ENCODE measurements around the gene NFE2L3. TPM values are rescaled to one million over a fixed set of nuclear protein-coding genes. Genes with fewer than 3 reads are reported as not detected.

The NFE2L3 gene
- total and polyA plus RNA-seq, 2 donors (not counting 3 experiments of a cell fraction or from before 2014, with no cell fraction given) = 29.6 to 40.2 TPM

DNA sequence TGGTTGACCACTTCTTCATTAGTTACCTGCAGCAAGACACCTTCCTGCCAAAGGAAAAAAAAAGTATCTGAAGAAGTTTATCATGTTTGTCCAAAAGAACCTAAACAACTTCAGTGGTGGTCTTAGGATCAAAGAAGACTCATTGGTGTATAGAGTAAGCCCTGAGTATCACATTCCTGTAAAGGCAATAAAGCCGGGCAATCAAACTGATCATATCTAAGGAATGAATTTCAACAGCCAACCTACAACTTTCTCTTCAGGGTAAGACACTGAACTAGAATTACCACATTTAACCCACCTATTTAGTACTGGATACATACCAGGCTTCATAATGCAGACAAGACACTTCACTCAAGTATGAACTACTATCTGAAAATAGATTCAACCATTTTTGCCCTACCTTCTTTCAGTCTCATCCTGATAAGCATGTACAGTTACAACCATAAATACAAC lies 38.4 kb downstream of the NFE2L3 start:
- Histone ChIP-seq H3K36me3 (ENCODE audit: control insufficient read depth in 2 of 2, extremely low read depth in 1 of 2, insufficient read depth in 2 of 2, low read length in 2 of 2) (peaks cover 35 to 69% of the 10 kb centered on the region in 2 experiments), H3K27ac (ENCODE audit: insufficient read depth, low read depth, low read length) (no peak overlapping the region), H3K4me1 (ENCODE audit: control insufficient read depth, extremely low read depth, insufficient read depth, low read length) (peaks cover 27% of the 10 kb centered on the region), H3K9me3 (replicated peaks; ENCODE audit: control insufficient read depth, insufficient read depth, low read length) (no peaks in the 10 kb centered on the region), H3K4me2 (ENCODE audit: insufficient read depth, low read length) (no peak overlapping the region), H3K79me2 (ENCODE audit: control insufficient read depth, insufficient read depth, low read length) (peaks cover 65% of the 10 kb centered on the region), H3K27me3 (ENCODE audit: control insufficient read depth in 2 of 2, insufficient read depth in 2 of 2, low read length in 2 of 2) (no peaks in the 10 kb centered on the region), H3K4me3 (replicated peaks in 1 of 3; ENCODE audit: insufficient read depth in 1 of 3, low read depth in 1 of 3, low read length in 3 of 3) (no peak overlapping the region), H4K20me1 (replicated peaks; ENCODE audit: control insufficient read depth, extremely low read depth, insufficient read depth, low read length) (peaks cover 37% of the 10 kb centered on the region), H2AFZ (ENCODE audit: low read depth, low read length) (no peak overlapping the region), H3K9ac (replicated peaks; ENCODE audit: extremely low read depth, insufficient read depth, low read length) (no peak overlapping the region), H3K9me1 (replicated peaks; ENCODE audit: control insufficient read depth, extremely low read depth, insufficient read depth, low read length) (no peaks in the 10 kb centered on the region)
- DNase-seq (ENCODE audit: low read depth, low spot score) = no peak
- no TSS peak for BruUV-seq (replicated peaks)
- CTCF ChIA-PET = interaction anchor here (5.7 kb wide), 1 partner anchor 100 kb away, joined by 36 read pairs; no protein-coding TSS in a partner anchor
- TF ChIP-seq JUN (IDR thresholded peaks at IDR 0.05; ENCODE audit: borderline replicate concordance, insufficient read depth, insufficient read length, low read depth) (no peak), FOS (IDR thresholded peaks at IDR 0.05; ENCODE audit: borderline replicate concordance, insufficient read depth, low read length) (no peak)
- TF ChIP-seq, protein P1, sequence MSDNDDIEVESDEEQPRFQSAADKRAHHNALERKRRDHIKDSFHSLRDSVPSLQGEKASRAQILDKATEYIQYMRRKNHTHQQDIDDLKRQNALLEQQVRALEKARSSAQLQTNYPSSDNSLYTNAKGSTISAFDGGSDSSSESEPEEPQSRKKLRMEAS (IDR thresholded peaks at IDR 0.05; ENCODE audit: insufficient read depth, insufficient read length) = no peak
- intact Hi-C loops (cut with micrococcal nuclease) (no loop called here), dilution Hi-C loops (cut with MboI; ENCODE audit: extremely low pct_ligation_motif_present, low sequenced_read_pairs) (loop anchor here (25.0 kb wide), 1 partner anchor 972 kb away; the partner anchor contains the start of genes HOXA10, HOXA3, HOXA7 and HOXA9)
- POLR2A ChIA-PET = interaction anchor here (0.9 to 1.3 kb wide), 3 partner anchors 8 to 971 kb away, joined by 3 to 10 read pairs (median 4); partner anchors contain the start of gene HNRNPA2B1
- no peak for FAIRE-seq

GRCh38 chr7:26191233-26191973 lies 39.4 kb downstream of the NFE2L3 start:
- POLR2A ChIA-PET = interaction anchor here (0.9 to 2.1 kb wide), 4 partner anchors 9 to 970 kb away, joined by 3 to 10 read pairs (median 6); partner anchors contain the start of gene HNRNPA2B1
- peaks cover 75% of the 10 kb centered on the region for H3K79me2 ChIP-seq (ENCODE audit: control insufficient read depth, insufficient read depth, low read length)
- no peak overlapping the region for H3K9ac ChIP-seq (replicated peaks; ENCODE audit: extremely low read depth, insufficient read depth, low read length)
- no peak overlapping the region for H3K4me2 ChIP-seq (ENCODE audit: insufficient read depth, low read length)
- BruUV-seq (replicated peaks) = no TSS peak
- no peak for TF ChIP-seq FOS (IDR thresholded peaks at IDR 0.05; ENCODE audit: borderline replicate concordance, insufficient read depth, low read length)
- no peak for TF ChIP-seq MYC (IDR thresholded peaks at IDR 0.05; ENCODE audit: low read depth, low read length)
- TF ChIP-seq, protein P1 (IDR thresholded peaks at IDR 0.05; ENCODE audit: insufficient read depth, insufficient read length) = no peak
- TF ChIP-seq EZH2 (IDR thresholded peaks at IDR 0.05; ENCODE audit: borderline replicate concordance, low read depth, low read length, severe bottlenecking) = no peak
- TF ChIP-seq POLR2A (IDR thresholded peaks at IDR 0.05; ENCODE audit: low read depth, low read length) = no peak
- no peak for TF ChIP-seq GATA2 (IDR thresholded peaks at IDR 0.05; ENCODE audit: insufficient read depth, insufficient read length, low read depth, low read length)
- TF ChIP-seq POLR2AphosphoS5 (IDR thresholded peaks at IDR 0.05; ENCODE audit: insufficient read depth, low read depth, low read length) = no peak
- no peak for TF ChIP-seq JUN (IDR thresholded peaks at IDR 0.05; ENCODE audit: borderline replicate concordance, insufficient read depth, insufficient read length, low read depth)
- TF ChIP-seq CTCF (IDR thresholded peaks at IDR 0.05; ENCODE audit: extremely low read depth in 1 of 2, insufficient read depth in 1 of 2, low read depth in 1 of 2, low read length in 2 of 2) = no peak
- DNase-seq (ENCODE audit: low read depth, low spot score) (no peak), FAIRE-seq (no peak)
- dilution Hi-C loops (cut with MboI; ENCODE audit: extremely low pct_ligation_motif_present, low sequenced_read_pairs) = loop anchor here (25.0 kb wide), 1 partner anchor 971 kb away; the partner anchor contains the start of genes HOXA10, HOXA3, HOXA7 and HOXA9
- H3K4me1 ChIP-seq (ENCODE audit: control insufficient read depth, extremely low read depth, insufficient read depth, low read length) = peaks cover 37% of the 10 kb centered on the region
- H2AFZ ChIP-seq (ENCODE audit: low read depth, low read length) = no peak overlapping the region
- intact Hi-C loops (cut with micrococcal nuclease) = no loop called here
- no peaks in the 10 kb centered on the region for H3K9me1 ChIP-seq (replicated peaks; ENCODE audit: control insufficient read depth, extremely low read depth, insufficient read depth, low read length)
- peaks cover 41% of the 10 kb centered on the region for H4K20me1 ChIP-seq (replicated peaks; ENCODE audit: control insufficient read depth, extremely low read depth, insufficient read depth, low read length)
- H3K36me3 ChIP-seq (ENCODE audit: control insufficient read depth in 2 of 2, extremely low read depth in 1 of 2, insufficient read depth in 2 of 2, low read length in 2 of 2) = peaks cover 37 to 77% of the 10 kb centered on the region in 2 experiments
- no peaks in the 10 kb centered on the region for H3K9me3 ChIP-seq (replicated peaks; ENCODE audit: control insufficient read depth, insufficient read depth, low read length)
- CTCF ChIA-PET = interaction anchor here (1.6 to 5.7 kb wide), 4 partner anchors 8 to 174 kb away, joined by 5 to 36 read pairs (median 8); partner anchors contain the start of gene NFE2L3
- no peak overlapping the region for H3K27ac ChIP-seq (ENCODE audit: insufficient read depth, low read depth, low read length)
- H3K27me3 ChIP-seq (ENCODE audit: control insufficient read depth in 2 of 2, insufficient read depth in 2 of 2, low read length in 2 of 2) = no peaks in the 10 kb centered on the region
- no peak overlapping the region for H3K4me3 ChIP-seq (replicated peaks in 1 of 3; ENCODE audit: insufficient read depth in 1 of 3, low read depth in 1 of 3, low read length in 3 of 3)

All from endothelial cell of umbilical vein (primary cell).